HCEC 1CT (cell line): Measurements from ENCODE around the gene GRM1.
"Not testable (repeated sequence)": the region's sequence is repeated elsewhere in the genome, so short reads cannot be mapped to it uniquely, and the experiment has no call there.

Source experiments
- DNase-seq: peaks from one replicate; pipeline ENCODE4 v3.0.0-alpha.2; 2017

The GRM1 gene

DNA sequence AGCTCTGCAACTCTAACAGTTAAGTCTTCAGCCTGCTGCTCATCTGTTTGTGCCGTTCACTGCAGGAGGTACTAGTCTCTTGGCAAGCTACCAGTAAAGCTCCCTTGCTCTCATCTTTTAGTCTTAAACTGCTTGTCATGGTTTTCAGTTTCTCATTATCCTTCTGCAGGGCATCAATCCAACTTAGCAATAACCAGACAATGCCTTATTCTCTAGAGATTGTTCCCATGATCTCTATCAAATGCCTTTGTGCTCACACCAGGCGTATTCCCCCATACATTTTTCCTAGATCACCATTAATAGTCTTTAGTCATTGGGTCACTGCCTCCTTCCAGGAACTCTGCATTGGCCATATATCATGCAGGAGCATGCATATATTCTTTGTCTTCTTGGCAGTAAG is 171.3 kb downstream of the GRM1 start:
- no peak for DNase-seq

DNA sequence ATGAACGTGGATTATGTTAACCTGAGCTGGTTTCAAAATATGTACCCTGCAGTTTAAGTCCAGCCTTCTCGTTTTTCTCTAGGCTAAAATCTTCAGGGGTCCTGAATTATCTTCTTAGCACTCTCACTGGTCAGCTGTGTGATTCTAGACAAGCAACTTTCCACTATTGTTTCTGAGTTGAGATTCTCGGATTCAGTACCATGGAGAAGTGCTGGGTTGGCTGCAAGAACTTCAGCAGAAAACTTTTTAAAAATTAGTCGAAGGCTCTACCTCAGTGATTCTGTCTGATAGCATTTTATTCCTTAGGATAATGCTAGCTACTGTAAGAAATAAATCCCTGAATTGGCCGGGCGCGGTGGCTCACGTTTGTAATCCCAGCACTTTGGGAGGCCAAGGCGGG is 173.7 kb downstream of the GRM1 start:
- DNase-seq, result no peak

DNA sequence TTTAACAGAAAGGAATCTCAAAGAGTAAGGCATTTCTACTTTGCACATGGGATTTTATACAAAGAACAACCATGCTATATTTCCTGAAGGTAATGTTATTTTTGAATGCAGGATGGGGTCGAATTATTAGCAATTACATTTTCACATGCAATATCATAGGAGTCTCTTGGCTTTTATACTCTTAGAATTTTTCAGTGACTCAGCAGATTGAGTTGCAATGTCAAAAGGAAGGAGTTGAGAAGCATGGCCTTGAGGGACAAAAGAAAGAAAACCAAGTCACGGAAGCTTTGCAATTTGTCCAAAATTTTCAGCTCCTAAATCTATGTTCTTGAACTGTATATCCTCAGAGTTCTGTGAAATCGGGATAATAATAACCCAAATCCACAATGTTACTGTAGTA is 181.1 kb downstream of the GRM1 start:
- no peak for DNase-seq

DNA sequence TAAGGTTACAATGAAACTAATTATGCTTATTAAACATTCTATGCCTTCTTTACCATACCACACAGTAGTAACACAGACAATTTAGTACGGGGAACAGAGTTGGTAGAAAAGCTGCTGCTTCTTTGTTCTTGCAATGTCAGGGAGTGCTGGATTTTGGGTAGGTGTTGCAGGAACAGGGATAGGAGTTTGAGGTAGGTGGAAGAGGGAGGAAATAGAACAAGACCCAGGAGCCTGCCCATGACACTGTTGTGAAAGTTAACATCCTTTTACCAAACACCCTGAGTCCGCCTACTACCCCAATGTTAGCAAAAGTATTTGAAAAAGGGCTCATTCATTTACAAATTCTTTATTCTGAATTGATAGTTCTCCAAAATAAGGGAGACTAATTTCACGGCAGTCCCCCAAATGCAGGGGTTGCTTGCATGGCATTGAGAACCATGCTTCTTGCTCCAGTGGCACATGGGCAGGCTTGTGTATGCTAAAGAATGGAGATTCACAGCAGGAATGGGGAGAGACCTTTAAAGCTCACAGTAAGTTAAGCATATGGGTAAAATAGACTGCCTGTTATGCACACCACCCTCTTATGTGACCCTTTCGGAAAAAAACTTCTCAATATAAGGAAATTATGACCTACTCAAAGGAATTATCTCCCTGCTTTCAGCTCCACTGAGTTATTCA is 181.7 kb downstream of the GRM1 start:
- no peak for DNase-seq

DNA sequence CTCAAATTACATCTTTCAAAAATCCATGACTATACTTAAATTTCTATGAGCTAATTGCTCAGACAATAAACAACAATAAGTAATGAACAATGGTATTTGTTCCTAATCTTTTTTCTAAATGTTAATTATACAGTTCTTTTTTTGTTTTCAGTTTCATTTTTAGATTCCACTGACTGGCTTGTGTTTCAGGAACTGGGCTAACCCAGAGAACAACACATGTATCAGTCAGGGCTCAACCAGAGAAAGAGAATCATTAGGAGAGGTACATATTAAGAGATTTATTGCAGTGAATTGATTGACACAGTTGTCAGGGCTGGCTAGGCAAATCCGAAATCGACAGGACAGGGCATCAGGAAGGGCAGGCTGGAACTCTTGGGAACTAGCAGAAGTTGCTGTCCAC is 182.8 kb downstream of the GRM1 start:
- DNase-seq, result no peak

DNA sequence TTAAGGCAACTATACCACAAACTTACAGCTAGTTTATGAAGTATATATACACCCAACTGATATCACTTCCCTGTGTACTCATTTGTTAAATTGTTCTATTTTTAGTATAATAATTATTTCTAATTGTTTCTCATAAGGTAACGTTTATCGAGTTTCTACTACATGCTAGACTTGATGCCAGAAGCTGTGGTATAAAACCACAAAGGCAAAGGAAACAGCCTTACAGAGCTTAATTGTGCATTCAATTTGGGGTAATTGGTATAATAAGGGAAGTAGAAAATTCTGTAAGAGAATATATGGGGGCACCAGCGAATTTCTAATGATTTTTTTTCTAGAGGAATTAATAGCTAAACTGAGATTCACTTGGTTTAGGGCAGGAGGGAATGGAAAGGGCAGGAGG is 183.9 kb downstream of the GRM1 start:
- DNase-seq, result no peak

DNA sequence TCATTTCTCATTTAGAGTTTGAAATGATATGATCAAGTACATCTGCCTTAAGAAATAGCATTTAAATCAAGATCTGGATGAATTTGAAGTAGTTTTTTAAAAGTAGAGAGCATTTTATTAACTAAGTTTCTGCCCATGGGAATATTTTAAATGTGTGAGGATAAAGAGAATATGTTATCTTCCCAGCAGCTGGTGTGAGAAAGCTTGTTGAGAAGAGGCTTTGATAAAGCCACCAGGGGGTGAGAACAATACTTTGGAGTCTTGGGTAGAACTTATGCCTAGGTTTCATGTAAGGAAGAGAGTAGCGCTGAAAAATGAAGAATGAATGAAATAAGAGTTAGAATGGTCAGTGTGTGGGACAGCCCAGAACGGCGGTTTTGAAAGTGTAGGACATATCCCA is 190.2 kb downstream of the GRM1 start:
- DNase-seq, result no peak

DNA sequence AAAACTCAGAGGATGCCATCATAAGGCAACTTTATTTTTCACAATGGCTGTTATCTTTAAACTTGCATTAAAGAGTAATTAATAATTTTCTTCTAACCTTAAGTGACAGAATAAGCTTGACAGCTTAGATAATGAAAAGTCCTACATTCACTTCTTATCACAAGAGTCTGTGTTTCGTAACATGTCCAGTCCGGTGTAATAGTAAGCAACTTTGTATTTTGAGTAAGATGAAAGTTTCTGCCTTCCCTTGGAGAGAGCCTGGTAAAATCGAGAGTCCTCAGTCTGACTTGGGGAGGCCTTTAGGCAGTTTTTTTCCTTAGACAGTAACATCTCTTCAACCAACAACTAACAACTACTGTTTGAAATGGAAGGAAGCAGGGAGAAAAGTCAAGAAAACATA is 195.6 kb downstream of the GRM1 start:
- no peak for DNase-seq

DNA sequence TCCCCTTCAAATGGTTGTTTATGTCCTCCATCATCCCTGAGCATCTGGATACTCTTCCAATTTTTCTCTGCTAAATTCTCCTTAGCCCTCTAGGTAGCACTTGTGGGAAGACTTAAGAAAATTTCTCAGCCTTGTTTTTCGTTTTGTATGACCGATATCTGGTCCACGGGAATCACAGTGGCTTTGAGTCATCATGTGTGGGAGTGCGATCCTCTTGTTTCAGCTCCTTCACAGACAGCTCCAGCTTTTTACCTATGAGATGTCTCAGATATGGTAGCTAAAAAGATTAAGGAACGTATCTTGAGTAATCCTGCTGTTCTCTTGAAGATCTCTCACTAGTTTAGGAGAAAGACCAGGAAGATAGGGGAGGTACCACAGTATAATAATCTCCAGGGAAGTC is 196.1 kb downstream of the GRM1 start:
- no peak for DNase-seq

DNA sequence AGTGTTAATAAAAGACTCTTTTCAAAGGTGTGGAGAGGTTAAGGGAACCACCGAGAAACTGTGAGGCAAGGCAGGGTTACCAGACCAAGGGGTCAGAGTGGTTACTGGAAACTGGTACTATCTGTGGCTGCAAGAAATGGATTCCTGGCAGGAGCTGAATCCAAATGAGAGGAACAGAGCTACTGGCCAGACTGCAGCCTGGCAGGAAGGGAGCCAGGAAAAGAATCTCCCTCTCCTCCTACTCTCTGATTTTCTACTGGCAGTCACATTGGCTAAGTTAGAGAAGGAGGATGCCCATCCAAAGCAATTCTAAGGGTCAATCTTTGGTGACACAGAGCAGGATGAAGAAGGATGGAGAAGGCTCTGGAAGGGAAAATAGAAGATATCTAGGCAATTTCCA is 211.5 kb downstream of the GRM1 start:
- no peak for DNase-seq

DNA sequence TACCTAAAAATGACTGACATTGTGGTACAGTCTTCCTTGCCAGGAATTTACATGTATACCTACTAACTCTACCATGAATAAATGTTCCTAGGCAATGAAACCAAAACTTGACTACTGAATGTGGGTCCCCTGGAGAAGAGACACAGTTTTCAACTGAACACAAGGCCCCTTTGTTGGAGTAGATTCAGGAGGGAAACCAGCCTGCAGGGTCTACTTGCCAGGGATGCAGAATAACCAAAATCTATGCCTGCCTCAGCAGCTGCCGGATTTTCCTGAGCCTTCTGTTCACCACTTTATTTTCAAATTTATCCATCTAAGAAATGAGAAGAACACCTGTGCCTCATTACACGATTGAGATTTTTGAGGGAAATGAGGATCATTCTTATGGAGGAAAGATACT is 211.9 kb downstream of the GRM1 start:
- DNase-seq, result no peak

DNA sequence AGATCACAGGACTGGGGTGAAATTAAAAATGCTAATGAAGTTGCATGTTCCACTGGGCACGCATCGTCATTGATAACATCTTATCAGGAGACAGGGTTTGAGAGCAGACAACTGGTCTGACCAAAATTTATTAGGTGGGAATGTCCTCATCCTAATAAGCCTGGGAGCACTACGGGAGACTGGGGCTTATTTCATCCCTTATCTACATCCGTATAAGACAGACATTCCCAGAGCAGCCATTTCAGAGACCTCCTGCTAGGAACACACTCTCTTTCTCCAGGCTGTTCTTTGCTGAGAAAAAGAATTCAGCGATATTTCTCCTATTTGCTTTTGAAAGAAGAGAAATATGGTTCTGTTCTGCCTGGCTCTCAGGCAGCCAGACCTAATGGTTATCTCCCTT is 214.8 kb downstream of the GRM1 start:
- DNase-seq, result not testable (repeated sequence)

DNA sequence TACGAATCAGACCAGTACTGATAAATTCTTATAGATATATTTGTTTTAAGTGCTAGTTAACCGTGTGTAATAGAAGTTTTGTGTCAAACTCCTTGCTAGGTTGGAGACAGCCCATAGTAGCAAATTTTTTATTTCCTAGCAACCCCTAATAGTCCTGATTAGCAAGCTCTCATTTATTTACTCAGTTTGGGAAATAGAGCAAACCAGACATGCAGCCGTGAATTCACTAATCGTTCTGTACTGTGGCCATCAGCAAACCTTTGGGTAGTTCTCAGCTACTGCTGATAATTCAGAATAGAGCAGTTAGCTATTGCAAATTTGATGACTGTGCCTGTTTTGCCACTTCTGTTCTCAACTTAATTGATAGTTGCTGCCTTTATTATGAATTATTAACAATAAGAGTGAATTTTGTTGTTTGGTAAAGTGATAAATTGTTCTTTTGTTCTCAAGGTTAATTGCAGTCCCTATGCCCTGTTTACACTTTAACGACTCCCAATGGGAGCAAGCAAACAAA is 215.8 kb downstream of the GRM1 start:
- no peak for DNase-seq

DNA sequence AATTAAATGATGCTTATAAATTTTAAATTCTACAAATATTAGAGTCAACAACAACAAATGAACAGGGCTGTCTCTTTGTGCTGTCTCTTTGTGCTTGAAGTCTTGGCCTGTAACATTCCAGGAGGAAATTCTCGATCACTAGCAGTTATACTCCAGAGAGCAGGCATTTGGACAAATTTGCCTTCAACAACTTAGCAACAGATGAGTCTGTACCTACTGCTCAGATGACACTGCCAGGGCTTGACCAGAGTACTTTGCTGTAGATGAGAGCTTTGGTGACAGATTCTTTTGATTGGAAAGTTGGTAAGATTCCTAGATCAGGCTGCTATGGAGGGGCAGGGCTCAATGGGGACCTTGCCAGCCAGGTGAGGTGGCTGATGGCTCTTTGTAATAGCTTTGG is 217.2 kb downstream of the GRM1 start:
- no peak for DNase-seq

DNA sequence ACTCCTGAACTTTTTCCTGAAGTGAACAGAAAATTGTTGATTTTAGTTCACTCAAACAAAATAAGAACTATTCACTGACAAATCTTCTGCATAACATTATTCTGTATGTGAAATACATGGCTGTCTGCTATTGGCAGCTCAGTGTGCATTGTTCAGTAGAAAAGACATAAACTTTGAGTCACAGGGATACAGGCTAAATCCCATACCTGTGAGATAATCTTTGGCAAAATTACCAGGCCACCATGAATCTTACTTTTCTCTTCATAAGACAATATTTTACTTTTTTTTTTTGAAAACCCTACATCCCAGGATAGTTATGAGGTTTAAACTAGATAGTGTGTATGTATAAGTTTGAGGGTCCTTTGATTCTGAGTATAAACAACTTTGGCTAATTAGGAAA is 224.8 kb downstream of the GRM1 start:
- no peak for DNase-seq

DNA sequence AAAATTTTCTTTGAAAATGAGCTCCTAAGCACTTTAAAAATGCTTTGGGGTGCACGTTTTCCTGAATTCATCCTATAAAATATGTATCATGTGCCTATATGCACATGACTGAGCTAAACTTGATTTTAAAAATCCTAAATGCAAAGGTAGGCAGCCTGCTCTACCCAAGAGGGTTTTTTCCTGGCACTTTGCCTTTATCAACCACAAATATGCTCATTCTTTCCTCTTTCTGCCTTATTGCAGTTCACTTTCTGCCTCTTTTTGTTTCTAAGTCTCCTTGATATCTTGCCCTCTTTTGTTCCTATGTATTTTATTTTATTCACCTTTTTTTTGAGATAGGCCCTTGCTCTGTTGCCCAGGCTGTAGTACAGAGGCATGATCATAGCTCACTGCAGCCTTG is 229.3 kb downstream of the GRM1 start:
- no peak for DNase-seq

DNA sequence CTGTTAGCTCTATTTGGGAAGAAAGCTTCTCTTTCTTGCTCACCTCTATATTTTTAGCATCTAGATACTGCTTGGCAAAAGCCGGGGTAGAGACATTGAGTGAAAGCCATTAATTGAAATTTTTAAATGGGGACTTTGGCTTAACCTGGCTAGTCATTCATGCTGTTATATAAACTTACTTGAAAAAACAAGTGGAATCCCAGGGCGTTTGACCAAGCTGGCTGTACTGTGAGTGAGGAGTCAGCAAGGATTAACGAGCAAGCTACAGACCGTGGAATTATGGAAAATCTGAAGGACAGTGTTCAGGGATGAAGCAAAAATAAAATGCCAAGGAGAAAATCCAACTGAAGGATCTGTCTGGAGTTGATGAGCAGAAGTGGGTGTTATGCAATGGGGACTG is 232.0 kb downstream of the GRM1 start:
- DNase-seq, result no peak

DNA sequence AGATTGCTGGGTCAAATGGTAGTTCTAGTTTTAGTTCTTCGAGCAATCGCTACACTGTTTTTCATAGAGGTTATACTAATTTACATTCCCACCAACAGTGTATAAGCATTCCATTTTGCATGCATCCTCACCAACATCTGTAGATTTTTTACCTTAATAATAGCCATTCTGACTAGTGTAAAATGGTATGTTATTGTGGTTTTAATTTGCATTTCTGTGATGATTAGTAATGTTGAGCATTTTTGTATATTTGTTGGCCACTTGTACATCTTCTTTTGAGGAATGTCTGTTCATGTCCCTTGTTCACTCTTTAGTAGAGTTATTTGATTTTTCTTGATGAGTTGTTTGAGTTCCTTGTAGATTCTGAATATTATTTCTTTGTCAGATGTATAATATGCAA is 236.2 kb downstream of the GRM1 start:
- DNase-seq, result peak; percentile 30

DNA sequence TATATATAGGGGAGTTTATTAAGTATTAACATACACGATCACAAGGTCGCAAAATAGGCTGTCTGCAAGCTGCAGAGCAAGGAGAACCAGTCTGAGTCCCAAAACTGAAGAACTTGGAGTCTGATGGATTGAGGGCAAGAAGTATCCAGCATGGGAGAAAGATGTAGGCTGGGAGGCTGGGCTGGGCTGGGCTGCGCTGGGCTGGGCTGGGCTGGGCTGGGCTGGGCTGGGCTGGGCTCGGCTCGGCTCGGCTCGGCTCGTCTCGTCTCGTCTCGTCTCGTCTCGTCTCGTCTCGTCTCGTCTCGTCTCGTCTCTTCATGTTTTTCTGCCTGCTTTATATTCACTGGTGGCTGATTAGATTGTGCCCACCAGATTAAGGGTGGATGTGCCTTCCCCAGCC is 238.6 kb downstream of the GRM1 start:
- DNase-seq, result no peak

DNA sequence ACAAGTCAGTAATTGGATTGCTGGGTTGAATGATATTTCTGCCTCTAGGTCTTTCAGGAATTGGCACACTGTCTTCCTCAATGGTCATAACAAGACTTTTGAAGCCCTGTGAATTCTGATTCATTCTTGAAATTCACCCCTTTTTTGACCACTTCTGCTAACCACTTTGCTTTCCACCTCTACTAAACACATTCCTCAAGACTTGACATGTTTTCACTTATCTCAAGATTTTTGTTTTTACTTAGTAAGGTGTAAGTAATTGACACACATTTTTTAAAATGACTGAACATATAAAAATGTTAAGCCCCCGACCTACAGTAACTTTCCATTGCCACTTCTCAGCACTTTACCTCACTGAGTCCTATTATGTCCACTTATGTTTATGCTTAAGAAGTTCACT is 239.1 kb downstream of the GRM1 start:
- no peak for DNase-seq

DNA sequence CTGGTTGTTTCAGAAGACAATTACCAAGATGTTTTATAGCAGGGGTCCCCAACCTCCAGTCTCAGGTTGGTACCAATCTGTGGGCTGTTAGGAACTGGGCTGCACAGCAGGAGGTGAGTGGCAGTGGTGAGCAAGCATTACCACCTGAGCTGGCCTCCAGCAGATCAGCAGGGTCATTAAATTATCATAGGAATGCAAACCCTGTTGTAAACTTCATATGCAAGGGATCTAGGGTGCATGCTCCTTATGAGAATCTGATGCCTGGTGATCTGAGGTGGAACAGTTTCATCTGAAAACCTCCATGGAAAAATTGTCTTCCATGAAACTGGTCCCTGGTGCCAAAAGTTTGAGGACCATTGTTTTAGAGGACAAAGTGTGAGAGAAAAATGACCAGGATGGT is 240.6 kb downstream of the GRM1 start:
- DNase-seq, result no peak

DNA sequence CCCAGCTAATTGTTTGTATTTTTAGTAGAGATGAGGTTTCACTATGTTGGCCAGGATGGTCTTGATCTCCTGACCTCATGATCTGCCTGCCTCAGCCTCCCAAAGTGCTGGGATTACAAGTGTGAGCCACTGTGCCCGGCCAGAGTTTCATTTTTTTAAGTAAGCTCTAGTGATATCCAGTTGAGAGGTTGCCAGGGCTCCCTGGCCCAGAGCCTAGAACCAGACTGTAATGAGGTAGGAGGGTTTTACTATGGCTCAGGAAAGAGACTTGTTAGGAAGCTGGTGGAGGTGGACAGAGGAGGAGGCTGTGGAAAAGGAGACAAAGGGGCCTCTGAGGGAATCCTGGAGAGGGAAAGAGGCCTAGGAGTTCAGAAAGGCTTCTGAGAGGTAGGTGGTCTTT is 242.3 kb downstream of the GRM1 start:
- peak; percentile 14 for DNase-seq

DNA sequence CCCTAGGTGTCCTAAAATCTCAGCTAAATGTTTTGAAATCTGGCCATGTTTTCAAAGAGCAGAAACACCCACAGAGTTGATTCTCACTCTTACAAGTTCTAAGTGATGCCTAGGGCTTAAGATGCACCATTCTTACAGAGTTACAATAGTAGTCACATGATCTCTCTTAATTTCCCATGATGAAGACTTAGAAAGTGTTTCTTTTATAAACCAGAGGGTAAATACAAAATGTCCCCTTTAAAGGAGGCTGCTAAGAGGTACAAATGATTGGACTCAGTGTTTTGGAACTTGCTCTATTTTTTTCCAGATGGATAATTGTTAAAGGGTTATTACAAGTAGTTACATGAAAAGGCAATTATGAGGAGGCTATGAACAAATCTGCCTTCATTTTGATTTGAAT is 244.6 kb downstream of the GRM1 start:
- no peak for DNase-seq

DNA sequence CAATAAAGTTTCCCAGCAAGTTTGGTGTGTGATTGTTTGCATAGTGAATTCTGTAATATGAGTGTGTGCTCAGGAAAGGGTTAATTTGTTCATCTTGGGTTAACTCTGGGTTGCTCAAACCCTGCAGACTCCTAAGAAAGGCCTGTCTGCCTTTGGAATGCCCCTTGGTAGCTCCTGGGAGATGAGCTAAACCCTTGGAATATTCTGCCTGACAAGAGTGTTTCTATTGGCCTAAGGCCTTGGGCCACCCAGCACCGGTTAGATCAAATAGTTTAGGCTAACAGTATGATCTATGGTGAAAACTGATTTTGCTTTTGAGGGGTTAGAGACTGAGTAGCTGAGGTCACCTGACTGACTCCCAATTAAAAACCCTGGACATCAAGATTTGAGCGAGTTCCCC is 248.3 kb downstream of the GRM1 start:
- DNase-seq, result no peak

DNA sequence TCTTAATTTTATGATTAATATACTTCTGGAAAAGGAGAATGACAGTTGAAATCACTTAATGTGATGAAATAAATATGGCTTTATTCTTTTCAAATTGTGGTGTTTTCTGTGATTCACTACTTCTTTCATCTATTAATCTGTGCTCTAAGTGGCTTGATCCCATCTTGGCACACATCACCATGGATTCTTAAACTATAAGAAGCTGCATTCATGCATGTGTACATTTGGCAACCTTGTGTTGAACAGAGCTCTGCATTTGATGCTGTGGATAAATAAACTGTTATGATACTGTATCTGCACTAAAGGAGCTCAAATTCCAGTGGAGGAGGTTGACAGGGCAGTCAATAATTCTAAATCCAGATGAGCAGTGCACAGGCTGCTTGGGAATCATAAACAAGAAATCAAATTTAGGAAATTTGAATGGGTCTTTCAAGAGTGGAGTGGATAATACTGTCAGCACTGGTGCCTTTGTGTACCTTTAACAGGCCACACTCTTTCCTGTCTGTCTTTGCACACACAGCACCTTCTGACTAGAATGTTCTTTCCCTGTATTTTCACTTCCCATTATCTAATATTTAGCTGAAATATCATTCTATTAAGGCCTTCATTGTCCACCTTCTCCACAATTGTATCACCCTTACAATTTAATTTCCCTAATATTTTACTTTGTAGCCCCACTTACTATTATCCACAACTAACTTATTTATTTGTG is 252.9 kb downstream of the GRM1 start:
- no peak for DNase-seq
